ACHN (cell line): ENCODE results near the gene DCP1A.

Experiments
- DNase-seq: peaks from one replicate; pipeline ENCODE4 v3.0.0-alpha.2; 2015
- in situ Hi-C: cut with HindIII; loops from 2 replicates; pipeline ENCODE4 v1.10.0; 2017; ENCODE audit warnings: low sequenced_read_pairs, low pct_ligation_motif_present, low pct_unique_long_range_greater_than_20kb

Gene DCP1A

GRCh38 chr3:53238051-53238850 is 109.1 kb downstream of the DCP1A start:
- in situ Hi-C loops = no loop called here
- DNase-seq = peak; percentile 96

- in situ Hi-C loops = no loop called here
These were observed 111.1 kb downstream of the DCP1A start for GRCh38 chr3:53236112-53236841.

GRCh38 chr3:53235545-53235944 is 111.8 kb downstream of the DCP1A start:
- DNase-seq = no peak
- in situ Hi-C loops = no loop called here

More at GRCh38 chr3:53236112-53236841, 111.1 kb downstream of the DCP1A start:
- DNase-seq = peak; percentile 76

- DNase-seq = no peak
- in situ Hi-C loops = no loop called here
These were observed 112.5 kb downstream of the DCP1A start for GRCh38 chr3:53234841-53235232.

GRCh38 chr3:53234130-53234840 is 113.1 kb downstream of the DCP1A start:
- in situ Hi-C loops = no loop called here

More at GRCh38 chr3:53234130-53234840, 113.1 kb downstream of the DCP1A start:
- no peak for DNase-seq
